HCT116 (cell line): ENCODE measurements around the gene CAMK2G. TPM values are rescaled to one million over a fixed set of nuclear protein-coding genes. Genes with fewer than 3 reads are reported as not detected.

Experiments
- ATAC-seq: fragments of 200-7000 bp; cut with Tn5 transposase; 2 replicates; pipeline ENCODE4 v1.9.1; 2020; ENCODE audit warnings: mild to moderate bottlenecking, moderate library complexity
- BruUV-seq: library from RNA; stranded (reverse); fragments of 400-500 nt; replicated peaks from 2 replicates; lab custom pipeline; 2021; lab: Mats Ljungman, UMichigan
- CTCF ChIA-PET: fragments of 300-600 bp; sonication (Branson Sonifier 250); formaldehyde crosslinking; loops from one replicate; lab custom pipeline; 2021; ENCODE audit warnings: antibody characterized with exemption; lab: Charles Lee
- POLR2A ChIA-PET: fragments of 300-600, 350-600 bp; sonication (Branson Sonifier 250); formaldehyde crosslinking; loops from one replicate; lab custom pipeline; 2021; ENCODE audit warnings: antibody characterized with exemption; lab: Charles Lee
- RAD21 ChIA-PET, 2 experiments: fragments of 300-600 bp; sonication (Branson Sonifier 250); formaldehyde crosslinking; loops; one replicate each; lab custom pipeline; 2023; ENCODE audit warnings: low total read pairs in 2 of 2; ENCODE audit not compliant: uncharacterized antibody in 2 of 2, unreplicated experiment in 2 of 2, low non-redundant PET in 1 of 2; lab: Charles Lee
- DNase-seq: peaks from one replicate; pipeline ENCODE4 v3.0.0-alpha.2; 2010; ENCODE audit warnings: low read depth, low spot score
- H2AFZ ChIP-seq: fragments of 200-600 bp; shearing (Covaris generic), sonication (generic); 2 replicates; pipeline ENCODE4 v1.6.1; 2017; ENCODE audit warnings: low read depth, mixed run types, mixed read lengths, antibody characterized with exemption, low read length; ENCODE audit not compliant: poor library complexity, severe bottlenecking
- H3K27ac ChIP-seq: 2 replicates; pipeline ENCODE4 v1.5.1; 2012; ENCODE audit warnings: low read depth, low read length
- H3K27me3 ChIP-seq: fragments of 200-600 bp; sonication (generic); 2 replicates; pipeline ENCODE4 v1.6.1; 2016; ENCODE audit warnings: mixed run types, low read length, mixed read lengths; ENCODE audit not compliant: insufficient read depth
- H3K36me3 ChIP-seq, 2 experiments: fragments of 200-500 bp in 1 of 2; fragments of 200-600 bp in 1 of 2; sonication (Bioruptor generic) in 1 of 2; sonication (generic) in 1 of 2; 2 replicates each; pipeline versions ENCODE4 v1.5.1 to v1.6.1; 2014 to 2016; ENCODE audit warnings: low read length in 2 of 2, inconsistent platforms in 1 of 2, mixed read lengths in 1 of 2, mixed run types in 1 of 2; ENCODE audit not compliant: insufficient read depth in 2 of 2, control insufficient read depth in 1 of 2
- H3K4me1 ChIP-seq, 2 experiments: fragments of 200-600 bp in 1 of 2; sonication (generic) in 1 of 2; 2 replicates each; pipeline versions ENCODE4 v1.5.1 to v1.6.1; 2012 to 2017; ENCODE audit warnings: low read length in 2 of 2, inconsistent platforms in 1 of 2, mild to moderate bottlenecking in 1 of 2, mixed read lengths in 1 of 2, mixed run types in 1 of 2, moderate library complexity in 1 of 2; ENCODE audit not compliant: insufficient read depth in 2 of 2, control insufficient read depth in 1 of 2
- H3K4me2 ChIP-seq: fragments of 200-600 bp; sonication (generic); 2 replicates; pipeline ENCODE4 v1.6.1; 2017; ENCODE audit warnings: mixed run types, low read length, mixed read lengths
- H3K4me3 ChIP-seq, 2 experiments: fragments of 200-600 bp in 1 of 2; sonication (generic) in 1 of 2; replicated peaks in 1 of 2; 2 replicates each; pipeline ENCODE4 v1.5.1; 2011 to 2016; ENCODE audit warnings: low read length in 2 of 2, control low read depth in 1 of 2, low read depth in 1 of 2, mild to moderate bottlenecking in 1 of 2, mixed read lengths in 1 of 2, mixed run types in 1 of 2
- H3K79me2 ChIP-seq: fragments of 200-600 bp; sonication (generic); 2 replicates; pipeline ENCODE4 v1.6.1; 2017; ENCODE audit warnings: mild to moderate bottlenecking, mixed run types, low read length, moderate library complexity, mixed read lengths; ENCODE audit not compliant: insufficient read depth
- H3K9ac ChIP-seq: fragments of 200-600 bp; sonication (generic); 2 replicates; pipeline ENCODE4 v1.6.1; 2016; ENCODE audit warnings: low read length, mixed read lengths
- H3K9me2 ChIP-seq: fragments of 200-600 bp; sonication (generic), shearing (Covaris generic); 2 replicates; pipeline ENCODE4 v1.6.1; 2017; ENCODE audit warnings: mixed run types, mild to moderate bottlenecking, moderate library complexity; ENCODE audit not compliant: insufficient read depth
- H3K9me3 ChIP-seq, 2 experiments: fragments of 200-500 bp in 1 of 2; fragments of 200-600 bp in 1 of 2; sonication (Bioruptor generic) in 1 of 2; sonication (generic) in 1 of 2; 2 replicates each; pipeline ENCODE4 v1.6.1; 2014 to 2017; ENCODE audit warnings: low read length in 2 of 2, mixed read lengths in 2 of 2, inconsistent platforms in 1 of 2, low read depth in 1 of 2, mild to moderate bottlenecking in 1 of 2, mixed run types in 1 of 2, moderate library complexity in 1 of 2; ENCODE audit not compliant: control insufficient read depth in 1 of 2, insufficient read depth in 1 of 2
- H4K20me1 ChIP-seq: fragments of 200-600 bp; sonication (generic), shearing (Covaris generic); 2 replicates; pipeline ENCODE4 v1.6.1; 2017; ENCODE audit warnings: mixed run types, mild to moderate bottlenecking, moderate library complexity; ENCODE audit not compliant: insufficient read depth
- CEBPB ChIP-seq: IDR thresholded peaks from 2 replicates; pipeline ENCODE4 v1.6.1; 2012; ENCODE audit warnings: low read depth
- EZH2phosphoT487 ChIP-seq: fragments of 200-600 bp; IDR thresholded peaks from 2 replicates; pipeline ENCODE4 v1.6.1; 2018; ENCODE audit warnings: antibody characterized with exemption, borderline replicate concordance
- FOSL1 ChIP-seq: IDR thresholded peaks from 2 replicates; pipeline ENCODE4 v1.6.1; 2012; ENCODE audit warnings: low read depth
- POLR2AphosphoS5 ChIP-seq: IDR thresholded peaks from 2 replicates; pipeline ENCODE4 v1.6.1; 2011; ENCODE audit warnings: mild to moderate bottlenecking, low read depth, low read length, moderate library complexity
- RAD21 ChIP-seq: IDR thresholded peaks from 2 replicates; pipeline ENCODE4 v1.6.1; 2012; ENCODE audit warnings: low read depth, mild to moderate bottlenecking
- SP1 ChIP-seq: IDR thresholded peaks from 2 replicates; pipeline ENCODE4 v1.6.1; 2012; ENCODE audit warnings: low read depth
- SRF ChIP-seq: IDR thresholded peaks from 2 replicates; pipeline ENCODE4 v1.6.1; 2012; ENCODE audit warnings: low read depth
- TCF7L2 ChIP-seq: IDR thresholded peaks from 2 replicates; pipeline ENCODE4 v1.7.0; 2011; ENCODE audit warnings: borderline replicate concordance, inconsistent platforms; ENCODE audit not compliant: insufficient read depth, insufficient read length; ENCODE audit errors: extremely low read depth
- YY1 ChIP-seq: IDR thresholded peaks from 2 replicates; pipeline ENCODE4 v1.6.1; 2011; ENCODE audit warnings: low read length, low read depth, moderate library complexity, mild to moderate bottlenecking; ENCODE audit not compliant: insufficient replicate concordance; ENCODE audit errors: extremely low read depth
- ZBTB33 ChIP-seq: IDR thresholded peaks from 2 replicates; pipeline ENCODE4 v1.6.1; 2011; ENCODE audit warnings: mild to moderate bottlenecking, low read length, moderate library complexity; ENCODE audit not compliant: insufficient replicate concordance; ENCODE audit errors: extremely low read depth
- ZNF274 ChIP-seq: fragments of 200-500 bp; sonication (Bioruptor generic); IDR thresholded peaks from 2 replicates; pipeline ENCODE4 v1.6.1; 2014; ENCODE audit warnings: mild to moderate bottlenecking, low read depth, low read length, inconsistent platforms
- intact Hi-C: fragments of 100-400 bp; cut with micrococcal nuclease; formaldehyde crosslinking; loops from 2 replicates; pipeline ENCODE4 v1.10.0; 2022
- total RNA-seq: library from RNA; stranded (reverse); gene quantifications from one replicate; pipeline ENCODE4 v1.2.1, GENCODE V29; 2021; ENCODE audit not compliant: unreplicated experiment
- TF ChIP-seq, protein P1 (sequence below): IDR thresholded peaks from 2 replicates; pipeline ENCODE4 v1.6.1; 2012; ENCODE audit warnings: low read depth

The CAMK2G gene
- total RNA-seq, 1 experiment from 2014 or later = 28.3 TPM

DNA sequence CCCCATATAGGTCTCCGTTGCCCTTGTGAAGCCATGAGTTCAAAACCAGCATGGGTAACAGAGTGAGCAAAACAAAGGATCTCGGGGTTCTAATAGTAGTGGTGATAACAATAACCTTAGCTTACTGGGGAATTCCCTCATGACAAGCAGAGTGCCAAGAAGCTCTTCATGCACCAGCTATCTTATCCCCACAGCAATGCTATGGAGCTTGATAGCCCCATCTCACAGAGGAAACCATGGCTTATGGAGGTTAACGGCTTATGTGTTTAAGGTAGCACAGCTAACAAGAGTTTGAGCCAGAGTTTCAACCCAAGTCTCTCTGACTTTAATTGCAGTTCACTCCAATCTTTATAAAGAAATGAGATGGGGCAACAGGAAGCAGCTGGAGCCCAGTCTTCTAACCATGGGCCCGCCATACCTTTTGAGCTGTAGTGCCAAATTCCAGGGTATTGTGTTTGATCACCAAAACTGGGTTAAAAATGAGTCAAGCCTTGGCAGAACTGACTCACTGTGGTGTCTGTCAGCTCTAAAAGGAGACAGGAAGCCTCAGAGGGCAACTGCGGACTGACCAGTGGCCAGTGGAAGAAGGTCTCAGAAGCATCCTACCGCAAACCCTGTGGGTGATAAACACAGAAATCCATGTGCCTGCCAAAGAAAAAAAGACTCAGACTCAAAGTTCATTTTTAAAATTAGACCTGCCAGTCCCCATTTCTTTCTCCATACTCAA is 20.1 kb upstream of the CAMK2G start:
- H3K9ac ChIP-seq = no peak overlapping the region
- no peaks in the 10 kb centered on the region for H3K36me3 ChIP-seq
- H3K27me3 ChIP-seq = no peaks in the 10 kb centered on the region
- TF ChIP-seq POLR2AphosphoS5 (peak; percentile 52; the same call in 1 of the 2 replicates), EZH2phosphoT487 (no peak), RAD21 (no peak), YY1 (peak; percentile 33), CEBPB (no peak), TCF7L2 (peak; percentile 39)
- peak overlapping the region; percentile 26; the same call in 1 of the 2 replicates for H3K27ac ChIP-seq
- no peak overlapping the region for H3K4me3 ChIP-seq
- H3K9me2 ChIP-seq = no peaks in the 10 kb centered on the region
- ATAC-seq (peak; percentile 44), DNase-seq (no peak)
- H2AFZ ChIP-seq = peak overlapping the region; percentile 15
- BruUV-seq = no TSS peak
- CTCF ChIA-PET = interaction anchor here (0.7 to 1.6 kb wide), 6 partner anchors 8 to 62 kb away, joined by 3 to 7 read pairs (median 3); no protein-coding TSS in a partner anchor
- H4K20me1 ChIP-seq = no peaks in the 10 kb centered on the region
- POLR2A ChIA-PET = interaction anchor here (0.9 to 9.5 kb wide), 6 partner anchors 8 to 71 kb away, joined by 3 to 98 read pairs (median 4); no protein-coding TSS in a partner anchor
- H3K79me2 ChIP-seq = no peaks in the 10 kb centered on the region
- no peaks in the 10 kb centered on the region for H3K9me3 ChIP-seq
- H3K4me2 ChIP-seq = peak overlapping the region; percentile 56
- H3K4me1 ChIP-seq = peaks cover 70 to 77% of the 10 kb centered on the region in 2 experiments
- intact Hi-C loops = no loop called here
- RAD21 ChIA-PET = interaction anchor here (0.6 to 0.8 kb wide), 2 partner anchors 14 to 151 kb away, joined by 3 read pairs; no protein-coding TSS in a partner anchor

GRCh38 chr10:73893426-73893825 is 19.1 kb upstream of the CAMK2G start:
- H3K9me3 ChIP-seq = no peaks in the 10 kb centered on the region
- no peaks in the 10 kb centered on the region for H3K27me3 ChIP-seq
- ChIA-PET POLR2A (interaction anchor here (1.1 to 9.5 kb wide), 4 partner anchors 9 to 39 kb away, joined by 3 to 98 read pairs (median 32); no protein-coding TSS in a partner anchor), RAD21 (no interaction called here), CTCF (interaction anchor here (0.7 to 1.6 kb wide), 4 partner anchors 7 to 45 kb away, joined by 3 to 7 read pairs (median 4); no protein-coding TSS in a partner anchor)
- TF ChIP-seq ZNF274 (no peak), FOSL1 (no peak), SRF (no peak), SP1 (no peak), ZBTB33 (no peak), RAD21 (no peak)
- TF ChIP-seq, protein P1, sequence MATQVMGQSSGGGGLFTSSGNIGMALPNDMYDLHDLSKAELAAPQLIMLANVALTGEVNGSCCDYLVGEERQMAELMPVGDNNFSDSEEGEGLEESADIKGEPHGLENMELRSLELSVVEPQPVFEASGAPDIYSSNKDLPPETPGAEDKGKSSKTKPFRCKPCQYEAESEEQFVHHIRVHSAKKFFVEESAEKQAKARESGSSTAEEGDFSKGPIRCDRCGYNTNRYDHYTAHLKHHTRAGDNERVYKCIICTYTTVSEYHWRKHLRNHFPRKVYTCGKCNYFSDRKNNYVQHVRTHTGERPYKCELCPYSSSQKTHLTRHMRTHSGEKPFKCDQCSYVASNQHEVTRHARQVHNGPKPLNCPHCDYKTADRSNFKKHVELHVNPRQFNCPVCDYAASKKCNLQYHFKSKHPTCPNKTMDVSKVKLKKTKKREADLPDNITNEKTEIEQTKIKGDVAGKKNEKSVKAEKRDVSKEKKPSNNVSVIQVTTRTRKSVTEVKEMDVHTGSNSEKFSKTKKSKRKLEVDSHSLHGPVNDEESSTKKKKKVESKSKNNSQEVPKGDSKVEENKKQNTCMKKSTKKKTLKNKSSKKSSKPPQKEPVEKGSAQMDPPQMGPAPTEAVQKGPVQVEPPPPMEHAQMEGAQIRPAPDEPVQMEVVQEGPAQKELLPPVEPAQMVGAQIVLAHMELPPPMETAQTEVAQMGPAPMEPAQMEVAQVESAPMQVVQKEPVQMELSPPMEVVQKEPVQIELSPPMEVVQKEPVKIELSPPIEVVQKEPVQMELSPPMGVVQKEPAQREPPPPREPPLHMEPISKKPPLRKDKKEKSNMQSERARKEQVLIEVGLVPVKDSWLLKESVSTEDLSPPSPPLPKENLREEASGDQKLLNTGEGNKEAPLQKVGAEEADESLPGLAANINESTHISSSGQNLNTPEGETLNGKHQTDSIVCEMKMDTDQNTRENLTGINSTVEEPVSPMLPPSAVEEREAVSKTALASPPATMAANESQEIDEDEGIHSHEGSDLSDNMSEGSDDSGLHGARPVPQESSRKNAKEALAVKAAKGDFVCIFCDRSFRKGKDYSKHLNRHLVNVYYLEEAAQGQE = no peak
- no peaks in the 10 kb centered on the region for H3K9me2 ChIP-seq
- H4K20me1 ChIP-seq = no peaks in the 10 kb centered on the region
- no peak overlapping the region for H3K9ac ChIP-seq
- no peaks in the 10 kb centered on the region for H3K79me2 ChIP-seq
- H3K27ac ChIP-seq = no peak overlapping the region
- no peaks in the 10 kb centered on the region for H3K36me3 ChIP-seq
- H3K4me2 ChIP-seq = peak overlapping the region; percentile 56
- no peak overlapping the region for H3K4me3 ChIP-seq
- intact Hi-C loops = no loop called here
- peaks cover 68 to 77% of the 10 kb centered on the region in 2 experiments for H3K4me1 ChIP-seq
- no peak for DNase-seq
- BruUV-seq = no TSS peak
- H2AFZ ChIP-seq = no peak overlapping the region
- peak; percentile 31 for ATAC-seq
